AG08395 (cell line): ENCODE data around the gene LPXN.

ENCODE experiments used
- DNase-seq: peaks from one replicate; pipeline ENCODE4 v3.0.0; 2012; ENCODE audit warnings: mixed read lengths, low spot score

Gene LPXN

DNA sequence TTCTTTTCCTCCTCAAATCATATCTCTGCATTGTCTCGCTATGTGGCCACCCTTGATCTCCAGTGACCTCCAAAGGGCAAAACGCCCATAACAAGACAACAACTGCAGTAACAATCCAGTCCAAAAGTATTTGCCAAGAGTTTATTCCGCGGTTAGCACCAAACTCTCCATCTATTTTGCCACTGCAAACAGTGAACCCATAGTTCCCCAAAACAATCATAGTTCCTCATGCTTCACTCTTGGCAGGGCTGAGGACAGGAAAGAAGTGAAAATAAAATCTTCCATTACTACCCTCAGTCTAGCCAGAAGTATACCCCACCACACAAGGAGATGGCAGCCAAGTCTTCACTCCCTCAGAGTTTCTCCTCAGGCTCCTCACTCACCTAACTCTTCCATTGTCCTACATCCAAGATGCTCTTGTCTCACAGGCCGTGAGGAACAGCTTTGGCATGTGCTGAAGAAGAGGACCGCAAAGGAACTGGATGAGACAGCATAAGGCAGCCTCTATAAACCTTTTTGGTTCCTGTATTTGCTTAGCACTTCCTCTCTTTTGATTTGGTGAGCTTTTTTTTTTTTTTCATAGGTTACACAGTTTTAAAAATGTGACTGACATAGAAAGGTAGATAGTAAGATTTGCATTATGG, at the start of gene LPXN:
Gene LPXN (minus strand): TSS at position 480 of the 644 bp plus-strand sequence. CDS start 84 bp downstream, at position 396.
- peak; percentile 44 for DNase-seq

DNA sequence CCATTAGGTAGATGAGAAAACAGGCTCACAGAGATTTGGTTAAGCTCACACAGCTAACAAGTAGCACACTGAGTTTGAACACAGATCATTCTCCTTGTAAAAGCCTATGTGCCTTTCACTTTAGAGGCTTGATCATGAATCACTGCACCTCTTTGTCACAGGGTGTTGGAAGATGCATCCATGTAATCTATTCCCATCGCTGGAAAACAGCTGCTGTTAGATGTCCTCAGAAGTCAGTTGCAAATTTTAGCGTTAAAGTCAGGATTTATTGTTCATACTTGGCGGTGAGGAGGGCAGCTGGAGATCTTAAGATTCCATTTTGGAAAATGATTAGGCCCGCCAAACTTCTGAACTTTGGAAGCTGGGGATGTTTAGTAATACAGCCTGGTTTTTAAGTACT, 49.4 kb upstream of the LPXN start:
- DNase-seq, result no peak

DNA sequence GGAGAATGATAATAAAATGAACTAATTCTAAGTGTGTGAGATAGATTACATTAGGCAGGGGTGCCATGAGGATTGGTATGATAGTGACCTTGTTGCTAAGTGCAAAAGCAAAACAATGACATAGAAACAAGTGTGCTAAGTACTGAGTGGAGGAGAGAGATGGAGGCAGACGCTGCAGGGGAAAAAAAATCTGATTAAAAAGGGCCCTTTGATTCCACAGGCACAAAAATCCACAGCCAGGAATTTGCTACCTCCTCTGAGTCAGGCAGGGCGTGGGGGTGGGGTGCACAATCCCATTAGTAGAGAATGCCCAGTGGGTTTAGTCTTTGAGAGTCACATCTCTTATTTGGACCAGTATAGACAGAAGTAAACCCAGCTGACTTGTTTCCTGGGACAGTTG, 46.7 kb upstream of the LPXN start, which contains the start of gene CNTF:
Gene CNTF (plus strand): TSS at position 322 of the 400 bp plus-strand sequence. CDS start 88 bp downstream, outside the sequence.
- peak; percentile 26 for DNase-seq

DNA sequence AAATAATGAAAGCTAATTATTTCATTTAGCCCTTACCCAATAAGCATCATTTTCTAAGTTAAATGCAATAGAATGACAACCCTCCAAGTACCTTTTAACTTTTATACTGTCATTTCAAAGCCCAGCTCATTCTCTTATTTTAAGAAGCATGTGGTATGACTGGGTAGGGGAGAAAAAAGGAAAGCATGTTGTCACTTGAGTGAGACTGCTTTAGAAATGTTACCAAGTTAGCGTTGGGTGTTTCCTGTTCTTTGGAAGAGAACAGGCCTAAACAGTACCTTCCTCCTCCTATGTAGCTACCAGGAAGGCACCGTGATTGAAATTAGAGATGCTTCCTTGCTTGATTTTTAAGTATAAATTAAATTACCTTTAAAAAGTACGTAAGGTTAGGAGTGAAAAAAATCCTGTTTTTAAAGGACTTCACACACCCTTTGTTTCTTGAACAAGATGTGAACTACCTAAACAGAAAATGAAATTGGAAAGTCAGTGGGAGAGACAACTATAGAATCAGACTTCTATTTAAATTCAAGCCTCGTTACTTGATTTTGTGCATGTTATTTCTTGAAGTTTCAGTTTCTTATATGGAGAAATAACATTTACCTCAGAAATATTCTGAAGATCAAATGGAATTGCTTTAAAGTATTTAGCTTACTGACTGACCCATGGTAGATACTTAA, 46.1 kb upstream of the LPXN start:
- no peak for DNase-seq

DNA sequence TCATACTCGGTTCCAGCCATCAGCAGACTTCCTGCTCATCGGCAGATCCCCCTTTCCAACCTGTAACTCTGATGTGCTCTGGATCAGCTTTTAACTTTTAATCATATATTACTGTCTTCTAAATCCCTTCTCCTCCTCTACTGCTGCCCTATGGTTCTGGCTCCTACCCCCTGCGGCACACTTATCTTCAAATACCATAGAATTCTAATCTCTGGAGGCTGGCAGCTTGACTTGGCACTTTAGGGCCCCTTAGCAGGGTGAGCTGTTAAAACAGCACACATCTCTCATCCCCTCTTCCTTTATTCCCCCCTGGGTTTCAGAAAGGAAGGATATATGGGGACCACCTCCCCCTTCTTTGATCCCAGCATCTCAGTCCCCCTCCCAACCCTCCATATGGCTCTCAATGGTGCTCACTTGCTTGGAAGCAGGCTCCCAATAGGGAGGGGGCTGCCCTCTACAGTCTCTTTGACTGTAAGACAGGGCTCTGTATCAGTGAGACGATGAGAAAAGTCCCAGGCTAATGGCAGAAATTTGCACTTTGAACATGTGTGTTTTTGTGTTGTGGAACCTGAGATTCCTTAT, 42.4 kb upstream of the LPXN start:
- no peak for DNase-seq

DNA sequence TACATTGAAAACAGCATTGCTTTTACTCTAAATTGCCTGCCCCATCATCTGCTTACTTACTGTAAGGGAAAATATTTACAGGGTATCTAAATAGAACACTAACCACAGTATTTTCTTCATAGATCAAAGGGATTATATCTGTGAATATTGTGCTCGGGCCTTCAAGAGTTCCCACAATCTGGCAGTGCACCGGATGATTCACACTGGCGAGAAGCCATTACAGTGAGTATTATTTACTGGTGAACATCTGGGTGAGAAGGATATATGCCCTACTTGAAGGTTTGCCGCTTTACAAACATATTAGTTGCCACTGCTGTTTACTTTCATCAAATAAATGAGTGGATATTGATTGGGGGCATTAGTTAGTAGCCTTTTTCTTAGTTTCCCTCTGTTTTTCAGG, 40.9 kb upstream of the LPXN start:
- peak; percentile 87 for DNase-seq

DNA sequence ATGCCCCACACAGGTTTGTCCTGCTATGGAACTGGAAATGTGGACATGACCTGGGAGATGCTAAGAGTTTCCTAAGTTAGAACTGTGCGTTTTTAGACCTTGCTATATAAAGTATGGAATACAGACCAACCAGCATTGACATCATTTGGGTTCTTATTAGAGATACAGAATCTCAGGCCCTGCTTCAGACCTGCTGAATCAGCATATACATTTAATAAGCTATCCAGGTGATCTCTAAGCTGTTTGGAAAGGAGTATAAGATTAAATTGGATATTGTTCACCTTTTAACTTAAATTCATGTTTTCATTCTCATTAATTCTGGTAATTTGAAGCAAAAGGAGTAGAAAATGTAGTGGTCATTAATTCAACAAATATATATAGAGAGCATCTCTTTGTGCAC, 39.9 kb upstream of the LPXN start:
- DNase-seq, result no peak

DNA sequence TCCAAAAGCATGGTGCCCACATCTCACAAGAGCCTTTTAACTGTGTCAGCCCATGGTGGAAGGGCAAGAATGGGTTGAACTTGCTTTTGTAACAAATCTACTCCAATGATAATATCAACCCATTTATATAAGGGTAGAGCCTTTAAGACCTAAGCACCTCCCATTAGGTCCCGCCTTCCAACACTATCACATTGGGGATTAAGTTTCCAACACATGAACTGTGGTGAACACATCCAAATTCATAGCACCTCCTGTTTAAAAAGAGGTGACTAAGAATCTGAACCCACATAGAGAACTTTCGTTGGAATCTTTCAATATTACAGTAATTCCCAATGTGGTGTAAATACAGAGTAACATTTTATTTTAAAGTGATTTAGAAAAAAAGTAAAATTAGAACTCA, 37.6 kb upstream of the LPXN start:
- DNase-seq, result no peak

DNA sequence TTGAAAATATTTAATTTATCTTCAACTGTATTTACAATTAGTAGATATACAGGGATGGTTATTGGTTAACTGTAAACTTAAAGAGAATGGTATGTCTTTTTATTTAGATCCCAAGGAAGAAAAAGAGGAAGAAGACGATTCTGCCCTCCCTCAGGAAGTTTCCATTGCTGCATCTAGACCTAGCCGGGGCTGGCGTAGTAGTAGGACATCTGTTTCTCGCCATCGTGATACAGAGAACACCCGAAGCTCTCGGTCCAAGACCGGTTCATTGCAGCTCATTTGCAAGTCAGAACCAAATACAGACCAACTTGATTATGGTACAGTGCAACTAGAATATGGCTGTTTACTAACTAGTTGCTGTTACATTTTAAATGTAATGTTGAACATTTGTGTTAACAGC, 34.1 kb upstream of the LPXN start:
- DNase-seq, result no peak

DNA sequence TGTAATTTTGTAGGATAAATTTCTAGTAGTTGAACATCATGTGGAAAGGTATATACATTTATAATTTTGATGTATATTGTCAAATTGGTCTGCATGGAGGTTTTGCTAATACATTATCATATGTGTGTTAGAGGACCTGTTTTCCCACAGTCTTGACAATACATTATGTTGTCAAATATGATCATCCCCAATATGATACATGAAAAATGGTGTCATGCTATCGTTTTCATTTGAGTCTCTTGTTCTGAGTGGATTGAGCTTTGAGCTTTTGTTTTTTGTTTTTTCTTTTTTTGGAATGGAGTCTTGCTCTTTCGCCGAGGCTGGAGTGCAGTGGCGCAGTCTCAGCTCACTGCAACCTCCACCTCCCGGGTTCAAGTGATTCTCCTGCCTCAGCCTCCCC, 32.7 kb upstream of the LPXN start:
- DNase-seq, result no peak

DNA sequence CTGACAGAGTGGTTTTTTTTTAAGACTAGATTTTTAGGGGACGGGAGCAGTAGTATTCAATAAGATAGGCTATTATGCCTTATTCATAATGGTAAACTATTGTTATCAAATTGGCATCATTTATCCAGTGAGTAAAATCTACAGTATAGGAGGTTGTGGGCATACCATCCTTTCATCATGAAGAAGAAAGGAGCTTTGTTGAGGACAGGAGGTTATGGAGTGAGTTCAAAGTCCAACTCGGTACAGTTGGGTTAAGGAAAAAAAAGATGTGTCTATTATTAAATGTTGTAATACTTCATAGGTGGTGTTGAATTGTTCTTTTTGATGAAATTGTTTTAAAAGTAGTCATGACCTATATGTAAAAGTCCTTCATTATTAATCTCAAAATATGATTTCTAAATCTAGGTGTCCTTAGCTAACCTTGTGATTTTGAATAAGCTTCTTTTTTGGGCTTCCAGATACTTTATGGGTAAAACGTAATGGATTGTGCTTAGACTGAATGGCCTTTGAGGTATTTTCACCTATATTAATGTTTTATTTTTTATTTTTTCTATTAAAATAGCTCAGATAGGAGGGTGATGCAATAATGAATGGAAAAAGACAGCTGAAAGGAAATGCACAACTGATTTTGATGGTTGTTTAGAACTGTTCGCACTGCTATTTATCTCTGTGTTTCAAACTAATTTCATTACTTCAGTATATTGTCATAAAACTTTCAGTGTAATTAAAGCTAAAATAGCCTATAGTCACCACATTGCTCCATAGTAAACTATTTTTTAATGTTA, 31.5 kb upstream of the LPXN start:
- DNase-seq, result no peak

DNA sequence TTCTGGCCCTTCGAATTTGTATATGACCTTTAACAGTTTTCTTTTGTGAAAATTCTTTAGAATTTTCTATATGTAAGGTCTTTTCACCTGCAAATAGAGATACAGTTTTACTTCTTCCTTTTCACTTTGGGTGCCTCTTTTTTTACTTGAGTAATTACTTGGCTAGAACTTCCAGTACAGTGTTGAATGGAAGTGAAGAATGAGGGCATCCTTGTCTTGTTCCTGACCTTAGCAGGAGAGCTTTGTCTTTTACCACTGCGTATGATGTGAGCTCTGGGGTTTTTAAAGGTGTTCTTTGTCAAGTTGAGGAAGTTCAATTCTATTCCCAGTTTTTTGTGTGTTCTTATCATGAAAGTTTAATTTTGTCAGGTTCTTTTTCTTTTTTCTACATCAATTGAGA, 24.9 kb upstream of the LPXN start:
- DNase-seq, result no peak

DNA sequence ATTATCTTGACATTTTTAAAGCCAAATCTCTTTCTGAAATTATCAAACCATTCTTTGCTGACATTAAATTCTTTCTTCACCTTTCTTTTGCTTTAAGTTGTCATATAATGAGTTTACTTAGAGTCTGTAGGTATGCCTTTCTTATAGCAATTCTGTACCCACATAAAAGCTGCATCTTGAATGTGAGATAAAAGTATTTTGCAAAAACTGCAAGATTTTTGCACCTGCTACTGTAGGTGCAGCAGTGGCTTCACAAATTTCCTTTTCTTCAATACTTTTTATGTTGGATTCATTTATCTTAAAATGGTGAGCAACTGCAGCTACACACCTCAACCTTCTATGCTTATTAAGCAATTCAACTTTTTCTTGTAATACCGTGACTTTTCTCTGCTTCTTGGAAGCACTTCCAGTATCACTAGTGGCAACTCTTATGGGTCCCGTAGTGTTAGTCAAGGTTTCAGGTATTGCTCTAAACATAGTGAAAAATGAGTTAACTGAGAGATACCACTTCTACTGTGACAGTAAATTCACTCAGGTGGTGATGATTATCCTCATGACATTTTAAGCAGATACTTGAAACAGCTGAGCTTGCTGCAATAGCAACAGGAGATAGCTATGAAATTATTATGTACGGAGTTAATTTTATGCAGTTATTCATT, 22.0 kb upstream of the LPXN start:
- DNase-seq, result no peak

DNA sequence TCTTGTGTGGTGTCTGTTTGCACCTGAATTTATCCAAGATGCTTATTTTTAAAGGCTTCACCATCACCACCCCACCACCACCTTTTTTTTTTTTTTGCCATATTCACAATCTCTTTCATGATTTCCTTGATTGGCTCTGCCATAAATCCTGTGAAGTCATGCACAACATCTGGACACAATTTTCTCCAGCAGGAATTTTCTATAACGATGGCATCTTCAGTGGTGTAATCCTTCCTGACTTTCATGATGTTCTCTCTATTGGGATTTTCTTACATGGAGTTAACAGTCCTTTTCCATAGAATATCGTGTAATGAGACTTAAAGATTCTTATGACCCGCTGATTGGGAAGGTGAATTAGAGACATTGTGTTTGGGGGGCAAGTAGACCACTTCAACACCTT, 21.0 kb upstream of the LPXN start:
- DNase-seq, result no peak

DNA sequence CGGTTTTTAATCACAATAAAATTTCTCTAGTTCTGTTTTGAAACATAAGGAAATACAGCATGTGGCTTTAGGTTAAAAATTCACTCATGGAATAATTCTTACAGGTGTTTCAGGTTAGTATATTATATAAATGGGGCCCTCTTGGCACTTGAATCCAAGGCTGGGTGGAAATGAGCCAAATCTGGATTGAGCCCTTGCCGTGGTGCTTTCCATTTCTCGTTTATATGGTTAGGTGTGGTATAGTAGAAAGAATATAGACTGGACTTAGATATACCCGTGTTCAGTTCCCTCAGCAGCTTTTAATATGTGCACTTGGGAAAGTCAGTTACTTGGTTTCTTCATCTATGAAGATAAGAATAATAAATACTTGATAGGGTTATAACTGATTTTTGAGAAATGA, 19.2 kb upstream of the LPXN start:
- DNase-seq, result no peak

DNA sequence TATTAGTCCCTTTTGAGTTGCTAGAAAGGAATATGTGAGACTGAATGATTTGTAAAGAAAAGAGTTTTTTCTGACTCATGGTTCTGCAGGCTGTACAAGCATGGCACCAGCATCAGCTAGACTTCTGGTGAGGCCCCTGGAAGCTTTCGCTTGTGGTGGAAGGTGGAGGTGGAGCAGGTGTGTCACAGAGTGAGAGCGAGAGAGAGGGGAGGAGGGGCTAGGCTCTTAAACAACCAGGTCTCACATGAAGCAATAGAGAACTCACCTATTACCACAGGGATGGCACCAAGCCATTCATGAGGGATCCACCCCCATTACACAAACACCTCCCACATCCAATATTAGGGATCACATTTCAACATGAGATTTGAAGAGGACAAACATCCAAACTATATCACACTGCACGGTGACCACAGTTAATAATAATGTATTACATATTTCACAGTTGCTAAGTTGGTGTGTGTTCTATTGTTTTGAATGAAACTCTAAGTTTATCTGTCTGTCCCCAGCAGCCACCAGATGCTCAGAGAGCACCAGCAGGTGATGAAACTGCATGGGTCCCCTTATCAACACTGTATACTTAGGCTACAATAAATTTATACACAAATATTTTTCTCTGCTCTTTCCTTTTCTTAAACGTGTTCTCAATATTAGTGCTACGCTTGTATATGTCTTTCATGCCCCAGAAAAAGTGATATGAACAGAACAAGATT, 17.3 kb upstream of the LPXN start:
- DNase-seq, result no peak

DNA sequence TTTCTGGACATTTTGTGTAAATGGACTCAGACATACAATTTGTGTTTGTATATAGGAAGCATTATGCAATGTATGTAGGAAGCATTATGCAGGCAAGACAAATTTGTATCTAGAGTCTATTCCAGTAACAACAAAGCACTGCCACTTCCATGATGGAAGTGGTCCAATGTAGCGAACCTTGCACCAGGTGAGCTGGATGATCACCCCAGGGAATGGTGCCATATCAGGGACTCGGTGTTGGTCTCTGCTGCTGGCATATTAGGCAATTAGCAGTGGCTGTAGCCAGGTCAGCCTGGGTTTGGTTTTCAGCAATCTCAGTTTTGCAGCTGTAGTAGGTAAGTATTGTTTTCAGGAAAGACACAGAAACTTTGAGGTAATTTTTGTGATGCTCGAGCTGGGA, 16.0 kb upstream of the LPXN start:
- no peak for DNase-seq

DNA sequence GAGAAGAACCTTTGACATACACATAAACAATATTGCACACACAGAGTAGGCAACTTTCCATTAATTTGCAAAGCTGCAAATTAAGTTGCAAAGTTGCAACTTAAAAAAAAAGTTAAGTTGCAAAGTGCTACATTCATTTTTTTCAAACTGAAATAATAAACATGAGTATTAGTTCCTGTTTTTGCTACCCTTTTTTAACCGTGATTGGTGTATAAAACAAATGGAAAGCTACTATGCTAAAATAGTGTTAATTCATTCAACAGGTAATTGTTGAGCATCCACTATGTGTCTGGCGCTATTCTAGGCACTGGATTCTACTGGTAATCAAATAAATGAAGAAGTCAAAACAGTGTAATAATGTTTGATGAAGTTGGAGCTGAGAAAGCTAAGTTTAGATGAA, 11.3 kb upstream of the LPXN start:
- no peak for DNase-seq

DNA sequence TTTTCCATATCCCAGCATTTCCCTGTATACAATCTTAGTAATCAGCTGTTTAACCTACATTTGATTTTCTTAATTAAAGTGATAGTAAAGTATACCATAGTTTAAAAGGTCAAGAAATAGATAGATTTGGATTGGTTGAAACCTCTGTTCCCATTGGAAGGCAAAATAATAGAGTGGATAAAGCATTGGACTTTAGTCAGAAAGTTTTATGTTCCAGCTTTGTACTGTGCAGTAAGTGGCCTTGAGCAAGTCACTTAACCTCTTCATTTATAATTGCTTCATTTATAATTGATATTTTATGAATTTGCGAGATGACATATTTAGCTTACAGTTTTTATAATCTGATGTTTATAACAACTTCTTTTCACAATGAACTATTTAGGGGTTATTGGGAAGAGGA, 6.8 kb upstream of the LPXN start:
- DNase-seq, result no peak

DNA sequence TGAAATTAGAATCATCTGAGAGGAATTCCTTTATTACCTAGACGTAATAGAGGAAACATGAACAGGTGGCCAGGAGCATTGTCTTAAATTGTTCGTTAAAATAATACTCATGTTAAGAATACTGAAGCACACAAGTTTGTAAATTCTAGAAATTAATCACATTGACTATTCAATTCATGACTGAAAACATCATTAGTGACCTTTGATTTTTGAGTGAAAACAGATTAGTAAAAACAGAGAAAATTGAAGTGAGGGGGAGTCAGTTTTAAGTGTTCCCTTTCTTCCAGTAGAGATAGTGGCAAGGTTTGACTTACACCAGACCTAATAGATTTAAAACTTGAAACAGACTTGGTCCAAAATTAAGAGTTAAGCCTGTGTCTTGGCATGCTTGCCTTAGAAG, 4.7 kb upstream of the LPXN start:
- no peak for DNase-seq
